HG03460 (cell line): ENCODE measurements around the gene ZNFX1.
A peak's percentile ranks its signal among the peaks of the same experiment; 100 is the strongest.
"Not testable (repeated sequence)": the region's sequence is repeated elsewhere in the genome, so short reads cannot be mapped to it uniquely, and the experiment has no call there.

ENCODE experiments used
- ATAC-seq: cut with Tn5 transposase; IDR thresholded peaks from one replicate; pipeline ENCODE4 v1.9.1; 2021; ENCODE audit not compliant: unreplicated experiment

Gene ZNFX1

GRCh38 chr20:49252556-49253350 is 25.1 kb downstream of the ZNFX1 start:
- ATAC-seq: no peak

- ATAC-seq: no peak
Observed at GRCh38 chr20:49248879-49249665, 28.8 kb downstream of the ZNFX1 start.

GRCh38 chr20:49248301-49248700 is 29.6 kb downstream of the ZNFX1 start:
- no peak for ATAC-seq

- ATAC-seq: no peak
Observed at GRCh38 chr20:49247792-49248191, 30.1 kb downstream of the ZNFX1 start.

- ATAC-seq: no peak
Observed at GRCh38 chr20:49247169-49247723, 30.6 kb downstream of the ZNFX1 start.

GRCh38 chr20:49245921-49246740 is 31.7 kb downstream of the ZNFX1 start:
- no peak for ATAC-seq

- no peak for ATAC-seq
Observed at GRCh38 chr20:49237531-49237930, 40.3 kb downstream of the ZNFX1 start.

GRCh38 chr20:49236301-49236700 is 41.6 kb downstream of the ZNFX1 start:
- ATAC-seq: no peak

- no peak for ATAC-seq
Observed at GRCh38 chr20:49234831-49235230, 43.0 kb downstream of the ZNFX1 start.

GRCh38 chr20:49233226-49233625 is 44.6 kb downstream of the ZNFX1 start:
- ATAC-seq: no peak

- no peak for ATAC-seq
Observed at GRCh38 chr20:49231471-49231870, 46.4 kb downstream of the ZNFX1 start.

- no peak for ATAC-seq
Observed at GRCh38 chr20:49230561-49231133, 47.2 kb downstream of the ZNFX1 start.

- no peak for ATAC-seq
Observed at GRCh38 chr20:49230021-49230420, 47.8 kb downstream of the ZNFX1 start.

GRCh38 chr20:49229381-49229780 is 48.5 kb downstream of the ZNFX1 start:
- ATAC-seq: no peak

- ATAC-seq: no peak
Observed at GRCh38 chr20:49228676-49229075, 49.2 kb downstream of the ZNFX1 start.

GRCh38 chr20:49225896-49226295 is 52.0 kb downstream of the ZNFX1 start:
- no peak for ATAC-seq

- no peak for ATAC-seq
Observed at GRCh38 chr20:49219924-49220831, 57.7 kb downstream of the ZNFX1 start.

GRCh38 chr20:49219091-49219923 is 58.5 kb downstream of the ZNFX1 start, which contains the start of gene DDX27:
Gene DDX27, plus strand, starts transcription at chr20:49219416. Its CDS starts 33 bp downstream, at chr20:49219449.
- peak; percentile 91 for ATAC-seq

- ATAC-seq: not testable (repeated sequence)
Observed at GRCh38 chr20:49218739-49219090, 59.1 kb downstream of the ZNFX1 start.
